ENCODE results near the gene OTOG.

OTOG gene

DNA sequence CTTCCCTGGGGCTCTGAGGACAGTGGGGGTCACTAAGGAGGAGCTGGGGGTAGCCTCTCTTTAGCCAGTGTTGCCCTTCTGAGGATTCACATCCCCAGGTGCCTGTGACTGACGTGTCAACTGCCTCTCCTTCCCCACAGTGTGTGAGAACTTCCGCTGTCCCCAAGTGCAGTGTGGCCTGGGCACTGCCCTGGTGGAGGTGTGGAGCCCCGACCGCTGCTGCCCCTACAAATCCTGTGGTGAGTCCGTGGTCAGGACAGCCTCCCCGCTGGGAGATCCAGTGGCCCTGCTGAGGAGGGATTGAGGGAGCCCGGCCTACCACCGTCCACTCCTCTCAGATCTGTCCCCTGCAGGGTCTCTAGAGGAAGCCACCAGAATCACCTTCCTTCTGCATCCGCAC is 91.3 kb downstream of the OTOG start:
- no peak for TF ChIP-seq ZBTB7A (IDR thresholded peaks at IDR 0.05; ENCODE audit: low read depth)
- TF ChIP-seq, protein P1, sequence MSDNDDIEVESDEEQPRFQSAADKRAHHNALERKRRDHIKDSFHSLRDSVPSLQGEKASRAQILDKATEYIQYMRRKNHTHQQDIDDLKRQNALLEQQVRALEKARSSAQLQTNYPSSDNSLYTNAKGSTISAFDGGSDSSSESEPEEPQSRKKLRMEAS (IDR thresholded peaks at IDR 0.05), result no peak
- TF ChIP-seq, protein P2, sequence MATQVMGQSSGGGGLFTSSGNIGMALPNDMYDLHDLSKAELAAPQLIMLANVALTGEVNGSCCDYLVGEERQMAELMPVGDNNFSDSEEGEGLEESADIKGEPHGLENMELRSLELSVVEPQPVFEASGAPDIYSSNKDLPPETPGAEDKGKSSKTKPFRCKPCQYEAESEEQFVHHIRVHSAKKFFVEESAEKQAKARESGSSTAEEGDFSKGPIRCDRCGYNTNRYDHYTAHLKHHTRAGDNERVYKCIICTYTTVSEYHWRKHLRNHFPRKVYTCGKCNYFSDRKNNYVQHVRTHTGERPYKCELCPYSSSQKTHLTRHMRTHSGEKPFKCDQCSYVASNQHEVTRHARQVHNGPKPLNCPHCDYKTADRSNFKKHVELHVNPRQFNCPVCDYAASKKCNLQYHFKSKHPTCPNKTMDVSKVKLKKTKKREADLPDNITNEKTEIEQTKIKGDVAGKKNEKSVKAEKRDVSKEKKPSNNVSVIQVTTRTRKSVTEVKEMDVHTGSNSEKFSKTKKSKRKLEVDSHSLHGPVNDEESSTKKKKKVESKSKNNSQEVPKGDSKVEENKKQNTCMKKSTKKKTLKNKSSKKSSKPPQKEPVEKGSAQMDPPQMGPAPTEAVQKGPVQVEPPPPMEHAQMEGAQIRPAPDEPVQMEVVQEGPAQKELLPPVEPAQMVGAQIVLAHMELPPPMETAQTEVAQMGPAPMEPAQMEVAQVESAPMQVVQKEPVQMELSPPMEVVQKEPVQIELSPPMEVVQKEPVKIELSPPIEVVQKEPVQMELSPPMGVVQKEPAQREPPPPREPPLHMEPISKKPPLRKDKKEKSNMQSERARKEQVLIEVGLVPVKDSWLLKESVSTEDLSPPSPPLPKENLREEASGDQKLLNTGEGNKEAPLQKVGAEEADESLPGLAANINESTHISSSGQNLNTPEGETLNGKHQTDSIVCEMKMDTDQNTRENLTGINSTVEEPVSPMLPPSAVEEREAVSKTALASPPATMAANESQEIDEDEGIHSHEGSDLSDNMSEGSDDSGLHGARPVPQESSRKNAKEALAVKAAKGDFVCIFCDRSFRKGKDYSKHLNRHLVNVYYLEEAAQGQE (IDR thresholded peaks at IDR 0.05; ENCODE audit: low read depth), result no peak

GRCh38 chr11:17639091-17639490 is 92.0 kb downstream of the OTOG start:
- TF ChIP-seq CEBPB (IDR thresholded peaks at IDR 0.05), result no peak
- TF ChIP-seq TAF1 (IDR thresholded peaks at IDR 0.05; ENCODE audit: low read depth), result no peak
- no peak for TF ChIP-seq ZBTB7A (IDR thresholded peaks at IDR 0.05; ENCODE audit: low read depth)
- TF ChIP-seq TEAD4 (IDR thresholded peaks at IDR 0.05), result no peak
- no peak for TF ChIP-seq EGR1 (IDR thresholded peaks at IDR 0.05)
- TF ChIP-seq FOXM1 (IDR thresholded peaks at IDR 0.05; ENCODE audit: borderline replicate concordance, low read depth), result no peak
- TF ChIP-seq USF1 (IDR thresholded peaks at IDR 0.05), result no peak
- TF ChIP-seq RAD21 (IDR thresholded peaks at IDR 0.05; ENCODE audit: low read depth), result no peak
- TF ChIP-seq, protein P1 (IDR thresholded peaks at IDR 0.05), result no peak
- no peak for TF ChIP-seq CREB1 (IDR thresholded peaks at IDR 0.05; ENCODE audit: low read depth)
- TF ChIP-seq NFIC (IDR thresholded peaks at IDR 0.05), result no peak
- TF ChIP-seq, protein P2 (IDR thresholded peaks at IDR 0.05; ENCODE audit: low read depth), result no peak
- no peak for TF ChIP-seq YY1 (IDR thresholded peaks at IDR 0.05; ENCODE audit: low read depth)

- TF ChIP-seq, protein P2 (IDR thresholded peaks at IDR 0.05; ENCODE audit: low read depth), result no peak
- no peak for TF ChIP-seq YY1 (IDR thresholded peaks at IDR 0.05; ENCODE audit: low read depth)
- TF ChIP-seq EGR1 (IDR thresholded peaks at IDR 0.05), result no peak
- TF ChIP-seq USF1 (IDR thresholded peaks at IDR 0.05), result no peak
- TF ChIP-seq TAF1 (IDR thresholded peaks at IDR 0.05; ENCODE audit: low read depth), result no peak
- TF ChIP-seq, protein P1 (IDR thresholded peaks at IDR 0.05), result no peak
- no peak for TF ChIP-seq NFIC (IDR thresholded peaks at IDR 0.05)
- TF ChIP-seq TEAD4 (IDR thresholded peaks at IDR 0.05), result no peak
- no peak for TF ChIP-seq RAD21 (IDR thresholded peaks at IDR 0.05; ENCODE audit: low read depth)
- TF ChIP-seq FOXM1 (IDR thresholded peaks at IDR 0.05; ENCODE audit: borderline replicate concordance, low read depth), result no peak
These were observed 92.7 kb downstream of the OTOG start for GRCh38 chr11:17639781-17640180.

DNA sequence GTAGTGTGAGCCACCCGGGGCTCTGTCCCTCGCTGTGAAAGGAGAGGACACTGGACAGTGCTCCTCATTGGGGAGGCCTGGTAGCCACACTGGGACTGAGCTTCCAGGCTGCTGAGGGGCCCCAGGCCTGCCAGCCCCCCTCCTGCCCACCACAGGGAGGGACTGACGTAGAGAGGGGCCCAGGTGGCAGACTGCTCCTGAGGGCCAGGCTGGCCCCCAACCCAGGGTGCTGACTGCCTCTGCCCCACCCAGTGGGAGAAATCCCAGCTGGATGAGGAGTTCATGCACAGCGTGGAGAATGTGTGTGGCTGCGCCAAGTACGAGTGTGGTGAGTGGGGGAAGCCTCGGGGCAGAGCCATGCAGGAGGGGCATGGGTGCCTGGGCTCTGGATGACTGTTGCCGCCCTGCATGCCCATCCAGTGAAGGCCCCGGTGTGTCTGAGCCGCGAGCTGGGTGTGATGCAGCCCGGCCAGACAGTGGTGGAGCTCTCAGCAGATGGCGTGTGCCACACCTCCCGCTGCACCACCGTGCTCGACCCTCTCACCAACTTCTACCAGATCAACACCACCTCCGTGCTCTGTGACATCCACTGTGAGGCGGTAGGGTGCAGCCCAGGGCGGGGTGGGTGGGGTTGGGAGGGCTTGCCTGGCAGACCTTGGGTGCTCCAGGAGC is 93.6 kb downstream of the OTOG start:
- TF ChIP-seq FOXM1 (IDR thresholded peaks at IDR 0.05; ENCODE audit: borderline replicate concordance, low read depth) (no peak), CREB1 (IDR thresholded peaks at IDR 0.05; ENCODE audit: low read depth) (no peak), TEAD4 (IDR thresholded peaks at IDR 0.05) (no peak), YY1 (IDR thresholded peaks at IDR 0.05; ENCODE audit: low read depth) (no peak), CEBPB (IDR thresholded peaks at IDR 0.05) (no peak), NFIC (IDR thresholded peaks at IDR 0.05) (no peak), EGR1 (IDR thresholded peaks at IDR 0.05) (no peak), RAD21 (IDR thresholded peaks at IDR 0.05; ENCODE audit: low read depth) (no peak), TCF12 (IDR thresholded peaks at IDR 0.05; ENCODE audit: low read depth) (no peak)
- TF ChIP-seq, protein P1 (IDR thresholded peaks at IDR 0.05), result no peak
- TF ChIP-seq, protein P2 (IDR thresholded peaks at IDR 0.05; ENCODE audit: low read depth), result no peak

All from Ishikawa (cell line).